Skeletal muscle satellite cell (primary cell): ENCODE measurements around the gene PRF1.

Experiments used
- H3K27me3 ChIP-seq: 2 replicates; pipeline ENCODE4 v1.7.0; 2013; ENCODE audit warnings: low read length; ENCODE audit not compliant: control insufficient read depth, insufficient read depth
- H3K36me3 ChIP-seq: 2 replicates; pipeline ENCODE4 v1.7.0; 2013; ENCODE audit warnings: mild to moderate bottlenecking, control low read depth, low read length; ENCODE audit not compliant: insufficient read depth
- H3K4me1 ChIP-seq: 2 replicates; pipeline ENCODE4 v1.7.0; 2013; ENCODE audit warnings: low read length; ENCODE audit not compliant: control insufficient read depth, insufficient read depth
- H3K4me2 ChIP-seq: 2 replicates; pipeline ENCODE4 v1.7.0; 2013; ENCODE audit warnings: mild to moderate bottlenecking, low read length
- H3K4me3 ChIP-seq: 2 replicates; pipeline ENCODE4 v1.7.0; 2013; ENCODE audit warnings: low read length
- H3K9ac ChIP-seq: 2 replicates; pipeline ENCODE4 v1.7.0; 2013; ENCODE audit warnings: mild to moderate bottlenecking, low read depth, low read length, moderate library complexity
- H3K9me3 ChIP-seq: replicated peaks from 2 replicates; pipeline ENCODE4 v1.7.0; 2013; ENCODE audit warnings: mild to moderate bottlenecking, control low read depth, low read length

The PRF1 gene

DNA sequence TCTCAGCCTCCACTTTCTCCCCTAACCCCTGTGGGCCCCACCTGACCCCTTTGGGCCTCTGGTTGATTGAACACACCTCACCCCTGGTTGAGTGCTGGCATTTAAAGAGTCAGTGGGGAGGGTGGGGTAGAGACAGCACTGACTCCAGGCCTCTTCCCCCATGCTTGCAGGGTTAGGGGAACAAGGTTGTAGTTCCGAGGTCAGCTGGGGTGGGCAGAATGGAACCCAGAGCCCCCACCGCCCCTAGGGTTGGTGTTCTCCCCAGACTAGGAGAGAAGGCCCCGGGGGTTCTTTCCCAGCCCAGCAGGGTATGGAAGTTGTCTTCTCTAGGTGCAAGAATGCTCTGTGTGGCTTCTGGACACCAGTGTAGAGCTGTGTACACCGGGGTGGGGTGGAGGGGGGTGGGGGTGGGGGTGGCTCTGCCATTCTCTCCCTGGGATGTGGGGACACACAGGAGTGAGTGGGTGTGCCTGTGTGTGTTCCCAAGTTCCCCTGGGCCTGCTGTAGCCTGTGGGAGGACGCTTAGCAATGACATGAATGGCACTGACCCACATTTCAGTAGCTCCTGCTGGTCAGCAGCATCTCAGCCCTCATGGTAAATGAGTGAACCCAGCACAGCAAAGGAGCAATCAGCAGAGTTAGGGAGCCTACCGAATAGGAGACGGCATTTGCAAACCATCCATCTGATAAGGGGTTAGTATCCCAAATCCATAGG, 33.6 kb downstream of the PRF1 start:
- Histone ChIP-seq H3K27me3 (peaks cover 7% of the 10 kb centered on the region), H3K9ac (no peak overlapping the region), H3K4me2 (no peak overlapping the region), H3K4me1 (no peaks in the 10 kb centered on the region), H3K9me3 (no peaks in the 10 kb centered on the region), H3K4me3 (no peak overlapping the region), H3K36me3 (no peaks in the 10 kb centered on the region)

DNA sequence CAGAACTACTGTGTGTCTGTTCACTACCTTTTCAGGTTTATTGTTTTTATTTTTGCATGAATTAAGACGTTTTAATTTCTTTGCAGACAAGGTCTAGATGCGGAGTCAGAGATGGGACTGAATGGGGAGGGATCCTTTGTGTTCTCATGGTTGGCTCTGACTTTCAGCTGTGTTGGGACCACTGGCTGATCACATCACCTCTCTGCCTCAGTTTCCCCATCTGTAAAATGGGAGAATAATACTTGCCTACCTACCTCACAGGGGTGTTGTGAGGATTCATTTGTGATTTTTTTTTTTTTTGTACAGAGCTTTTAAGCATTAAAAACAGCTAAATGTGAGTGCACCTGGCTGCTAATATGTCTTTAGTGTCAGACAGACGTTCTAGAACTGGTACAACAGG, 34.4 kb downstream of the PRF1 start:
- Histone ChIP-seq H3K36me3 (no peaks in the 10 kb centered on the region), H3K27me3 (peaks cover 7% of the 10 kb centered on the region), H3K9me3 (no peaks in the 10 kb centered on the region), H3K9ac (no peak overlapping the region), H3K4me2 (no peak overlapping the region), H3K4me1 (no peaks in the 10 kb centered on the region), H3K4me3 (no peak overlapping the region)

DNA sequence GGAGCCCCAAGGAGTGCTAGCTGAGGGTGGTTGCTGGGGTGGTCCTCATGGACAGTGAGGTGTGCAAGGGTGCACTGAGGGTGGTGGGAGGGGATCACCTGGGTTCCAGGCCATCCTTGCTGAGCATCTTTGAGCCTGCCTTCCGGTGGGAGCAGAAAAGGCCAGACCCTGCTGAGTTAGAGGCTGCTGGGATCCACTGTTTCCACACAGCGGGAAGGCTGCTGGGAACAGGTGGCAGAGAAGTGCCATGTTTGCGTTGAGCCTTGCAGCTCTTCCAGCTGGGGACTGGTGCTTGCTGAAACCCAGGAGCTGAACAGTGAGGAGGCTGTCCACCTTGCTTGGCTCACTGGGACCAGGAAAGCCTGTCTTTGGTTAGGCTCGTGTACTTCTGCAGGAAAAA, 34.9 kb downstream of the PRF1 start:
- no peak overlapping the region for H3K4me2 ChIP-seq
- peaks cover 7% of the 10 kb centered on the region for H3K27me3 ChIP-seq
- H3K4me3 ChIP-seq: no peak overlapping the region
- no peak overlapping the region for H3K9ac ChIP-seq
- H3K36me3 ChIP-seq: no peaks in the 10 kb centered on the region
- H3K4me1 ChIP-seq: no peaks in the 10 kb centered on the region
- H3K9me3 ChIP-seq: no peaks in the 10 kb centered on the region

DNA sequence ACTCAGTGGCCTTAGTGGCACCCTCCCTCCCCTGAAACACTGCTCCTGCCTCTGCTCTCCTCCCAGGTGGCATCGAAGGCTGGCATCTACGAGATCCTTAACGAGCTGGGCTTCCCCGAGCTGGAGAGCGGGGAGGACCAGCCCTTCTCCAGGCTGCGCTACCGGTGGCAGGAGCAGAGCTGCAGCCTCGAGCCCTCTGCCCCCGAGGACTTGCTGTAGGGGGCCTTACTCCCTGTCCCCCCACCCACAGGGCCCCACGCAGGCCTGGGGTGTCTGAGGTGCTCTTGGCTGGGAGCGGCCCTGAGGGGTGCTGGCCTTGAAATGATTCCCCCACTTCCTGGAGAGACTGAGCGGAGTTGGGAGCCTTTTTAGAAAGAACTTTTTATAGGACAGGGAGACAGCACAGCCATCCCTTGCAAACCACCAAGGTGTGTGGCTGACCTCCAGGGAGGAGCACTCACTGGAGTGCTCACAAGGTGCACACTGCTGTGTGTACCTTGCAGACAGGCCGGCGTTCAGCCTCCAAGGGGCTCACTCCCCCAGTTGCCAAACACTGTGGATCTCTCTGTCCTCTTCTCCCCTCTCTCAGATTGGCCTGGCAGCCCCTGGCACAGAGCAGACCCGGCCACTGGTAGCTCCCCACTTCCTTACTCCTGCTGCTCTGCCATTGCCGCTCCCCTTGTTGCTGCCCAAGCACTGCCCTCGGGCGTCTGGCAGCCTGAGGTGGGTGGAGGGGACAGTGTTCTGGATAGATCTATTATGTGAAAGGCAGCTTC, 35.8 kb downstream of the PRF1 start:
- Histone ChIP-seq H3K4me2 (no peak overlapping the region), H3K4me3 (no peak overlapping the region), H3K27me3 (peaks cover 2% of the 10 kb centered on the region), H3K9me3 (no peaks in the 10 kb centered on the region), H3K9ac (no peak overlapping the region), H3K4me1 (no peaks in the 10 kb centered on the region), H3K36me3 (no peaks in the 10 kb centered on the region)

DNA sequence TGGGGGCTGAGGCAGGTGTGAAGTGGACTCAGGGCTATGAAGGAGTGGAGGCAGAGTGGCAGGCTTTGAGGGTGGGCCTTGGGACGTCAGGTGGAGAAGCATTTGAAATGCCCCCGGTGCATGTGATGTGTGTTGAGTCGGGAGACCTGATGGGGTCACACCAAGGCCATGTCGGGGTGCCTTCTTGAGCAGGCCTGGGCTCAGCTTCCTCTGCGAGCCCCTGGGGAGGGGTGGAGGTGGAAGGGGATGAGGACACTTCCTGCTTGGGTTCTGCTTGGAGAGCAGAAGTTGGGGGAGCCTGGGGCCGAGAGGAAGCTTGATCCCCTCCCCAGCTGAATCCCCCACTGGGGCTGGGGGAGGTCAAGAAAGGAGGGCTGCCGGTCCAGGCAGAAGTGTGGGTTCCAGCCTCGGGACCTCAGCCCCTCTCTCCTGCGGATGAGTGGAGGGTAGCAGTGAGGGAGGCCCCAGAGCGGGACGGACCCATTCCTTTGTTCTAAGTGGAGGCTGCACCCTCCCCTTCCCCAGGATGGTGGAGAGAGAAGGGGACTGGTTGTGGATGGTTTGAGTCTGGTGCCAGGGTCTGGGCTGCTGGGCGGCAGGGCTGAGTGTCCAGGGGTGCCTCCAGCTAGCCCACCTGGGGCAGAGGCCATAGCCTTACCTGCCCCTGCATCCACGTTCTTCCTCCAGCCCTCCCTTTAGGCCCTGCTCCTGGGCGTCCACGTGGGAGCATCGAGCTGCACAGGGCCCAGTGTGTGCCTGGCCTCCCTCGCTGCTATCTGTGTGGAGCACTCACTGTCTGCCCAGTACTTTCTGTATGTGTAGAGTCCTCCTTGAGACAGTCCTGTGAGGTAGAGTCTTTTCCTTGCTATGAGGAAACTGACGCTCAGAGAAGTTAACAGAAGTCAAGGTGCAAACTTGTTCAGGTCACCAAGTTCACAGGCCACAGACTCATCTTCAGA, 36.7 kb downstream of the PRF1 start:
- no peaks in the 10 kb centered on the region for H3K36me3 ChIP-seq
- H3K4me1 ChIP-seq: no peaks in the 10 kb centered on the region
- no peak overlapping the region for H3K4me2 ChIP-seq
- H3K9me3 ChIP-seq: no peaks in the 10 kb centered on the region
- H3K27me3 ChIP-seq: peaks cover 6% of the 10 kb centered on the region
- no peak overlapping the region for H3K4me3 ChIP-seq
- no peak overlapping the region for H3K9ac ChIP-seq

DNA sequence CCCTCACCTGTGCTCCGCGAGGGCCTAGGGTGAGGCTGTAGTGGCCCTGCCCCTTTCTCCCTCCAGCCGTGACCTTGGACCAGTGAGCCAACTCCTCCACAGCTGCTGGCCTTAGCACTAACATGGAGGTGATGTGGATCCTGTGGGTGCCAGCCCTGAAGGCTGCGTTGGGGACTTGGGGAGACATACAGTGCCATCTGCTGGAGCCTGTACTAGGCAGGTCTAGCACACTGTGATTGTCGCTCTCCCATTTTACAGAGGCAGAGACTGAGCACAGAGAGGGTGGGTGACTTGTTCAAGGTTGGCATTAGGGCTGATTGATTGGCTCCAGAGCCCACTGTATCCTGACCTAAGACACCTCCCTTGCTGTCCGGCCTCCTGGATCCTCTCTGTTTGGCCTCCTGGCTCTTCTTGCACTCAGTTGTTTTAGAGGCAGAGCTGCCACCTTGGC, 37.6 kb downstream of the PRF1 start:
- no peaks in the 10 kb centered on the region for H3K4me1 ChIP-seq
- H3K36me3 ChIP-seq: no peaks in the 10 kb centered on the region
- H3K27me3 ChIP-seq: peaks cover 6% of the 10 kb centered on the region
- H3K9me3 ChIP-seq: no peaks in the 10 kb centered on the region
- H3K4me3 ChIP-seq: no peak overlapping the region
- H3K4me2 ChIP-seq: no peak overlapping the region
- no peak overlapping the region for H3K9ac ChIP-seq

DNA sequence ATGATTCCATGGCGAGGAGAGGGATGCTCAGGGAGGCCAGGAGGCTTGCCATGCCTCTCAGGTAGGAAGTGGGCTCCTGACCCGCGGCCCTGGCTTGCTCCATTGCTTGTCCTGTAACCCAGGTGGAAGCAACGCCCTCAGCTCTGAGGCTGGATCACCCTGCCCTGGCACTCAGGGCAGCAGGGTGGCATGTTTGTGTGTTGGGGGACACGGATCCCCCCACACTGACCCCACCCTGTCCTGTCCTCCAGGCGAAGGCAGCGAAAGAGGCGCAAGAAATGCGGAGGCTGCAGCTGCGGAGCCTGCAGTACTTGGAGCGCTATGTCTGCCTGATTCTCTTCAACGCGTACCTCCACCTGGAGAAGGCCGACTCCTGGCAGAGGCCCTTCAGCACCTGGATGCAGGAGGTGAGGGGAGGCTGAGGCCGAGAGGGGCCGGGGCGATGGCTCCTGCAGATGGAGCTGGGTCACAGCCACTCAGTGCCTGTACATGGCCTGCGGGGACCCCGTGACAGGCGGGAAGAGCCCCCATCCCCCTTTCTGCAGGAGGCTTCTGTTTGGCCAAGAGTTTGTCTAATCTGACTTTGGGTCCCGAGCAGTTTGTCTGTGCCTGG, 38.3 kb downstream of the PRF1 start:
- H3K36me3 ChIP-seq: no peaks in the 10 kb centered on the region
- H3K4me3 ChIP-seq: no peak overlapping the region
- no peaks in the 10 kb centered on the region for H3K9me3 ChIP-seq
- peaks cover 3% of the 10 kb centered on the region for H3K4me1 ChIP-seq
- H3K27me3 ChIP-seq: peaks cover 6% of the 10 kb centered on the region
- no peak overlapping the region for H3K4me2 ChIP-seq
- no peak overlapping the region for H3K9ac ChIP-seq

DNA sequence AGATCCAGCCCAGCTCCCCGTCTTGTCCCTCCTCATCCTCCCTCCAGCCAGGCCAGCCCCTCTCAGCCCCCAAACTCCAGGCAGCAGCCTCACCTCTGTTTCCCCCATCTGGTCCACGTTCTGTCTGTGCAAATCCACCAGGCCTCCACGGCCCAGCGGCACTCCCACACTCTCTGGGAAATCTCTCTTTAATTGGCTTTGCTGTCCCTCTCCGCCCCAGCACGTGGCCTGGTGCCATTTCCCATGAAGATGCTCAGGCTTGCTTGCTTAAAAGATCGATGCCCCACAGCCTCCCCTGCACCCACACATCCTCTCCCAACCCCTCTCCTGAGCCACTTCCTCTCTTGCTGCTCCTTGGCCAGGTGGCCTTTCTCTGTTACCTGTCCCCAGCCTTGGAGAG, 39.3 kb downstream of the PRF1 start:
- H3K4me2 ChIP-seq: no peak overlapping the region
- no peak overlapping the region for H3K9ac ChIP-seq
- no peaks in the 10 kb centered on the region for H3K9me3 ChIP-seq
- no peak overlapping the region for H3K4me3 ChIP-seq
- H3K4me1 ChIP-seq: peaks cover 3% of the 10 kb centered on the region
- H3K27me3 ChIP-seq: peaks cover 8% of the 10 kb centered on the region
- no peaks in the 10 kb centered on the region for H3K36me3 ChIP-seq

DNA sequence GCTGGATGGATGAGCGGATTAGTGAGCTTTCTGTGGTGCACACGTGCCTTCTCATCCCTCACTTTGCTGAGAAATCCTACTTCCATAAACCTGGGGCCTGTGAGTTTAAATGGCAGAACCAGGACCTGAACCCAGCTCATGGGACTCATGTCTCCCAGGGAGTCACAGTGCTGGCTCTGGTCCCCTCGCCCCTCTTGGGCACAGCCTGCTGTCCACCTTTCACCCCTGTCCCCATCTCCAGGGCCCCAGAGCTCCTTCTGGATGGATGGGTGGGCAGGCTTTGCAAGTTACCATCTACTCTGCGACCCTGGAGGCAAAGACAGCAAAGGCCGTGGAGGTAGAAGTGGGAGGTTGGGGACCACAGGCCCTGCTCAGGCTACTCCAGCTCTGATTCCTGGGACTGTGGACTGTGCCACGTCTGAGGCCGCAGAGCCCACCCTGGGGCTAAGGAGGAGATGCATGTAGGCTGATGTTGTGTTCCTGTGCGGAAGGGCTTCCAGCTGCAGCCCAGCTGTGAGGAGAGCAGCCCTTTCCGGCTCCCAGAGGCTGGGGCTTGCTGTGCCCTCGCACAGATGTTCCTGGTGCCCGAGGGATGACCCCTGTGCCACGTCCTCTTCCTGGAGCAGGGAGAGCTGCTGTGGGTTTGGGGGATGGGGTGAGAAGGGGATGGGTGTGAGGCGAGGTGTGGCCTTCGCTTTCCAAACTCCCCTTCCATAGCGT, 40.3 kb downstream of the PRF1 start:
- H3K9me3 ChIP-seq: no peaks in the 10 kb centered on the region
- H3K9ac ChIP-seq: no peak overlapping the region
- no peak overlapping the region for H3K4me2 ChIP-seq
- peaks cover 3% of the 10 kb centered on the region for H3K4me1 ChIP-seq
- H3K4me3 ChIP-seq: no peak overlapping the region
- H3K27me3 ChIP-seq: peaks cover 15% of the 10 kb centered on the region
- H3K36me3 ChIP-seq: no peaks in the 10 kb centered on the region

DNA sequence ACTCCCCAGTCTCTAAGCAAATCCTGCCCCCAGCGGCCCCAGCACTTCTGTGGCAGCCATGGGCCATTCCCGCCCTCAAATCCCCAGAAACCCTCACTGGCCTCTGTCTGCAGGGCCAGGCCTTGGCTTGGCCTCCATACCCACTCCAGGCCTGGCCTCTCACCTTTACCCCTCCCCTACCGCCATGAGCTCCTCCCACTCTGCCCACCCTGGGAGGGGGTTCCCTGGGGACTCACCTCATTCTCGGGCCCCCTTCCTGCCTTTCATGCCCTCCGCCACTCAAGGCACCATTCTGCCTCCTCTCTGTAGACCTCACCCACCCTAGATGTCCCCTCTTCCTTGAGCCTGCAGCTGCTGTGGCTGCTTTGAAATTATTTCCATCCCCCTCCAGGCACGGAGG, 41.0 kb downstream of the PRF1 start:
- no peak overlapping the region for H3K4me3 ChIP-seq
- H3K4me1 ChIP-seq: peaks cover 3% of the 10 kb centered on the region
- no peaks in the 10 kb centered on the region for H3K9me3 ChIP-seq
- no peak overlapping the region for H3K4me2 ChIP-seq
- peaks cover 17% of the 10 kb centered on the region for H3K27me3 ChIP-seq
- H3K9ac ChIP-seq: no peak overlapping the region
- H3K36me3 ChIP-seq: no peaks in the 10 kb centered on the region
